Suppressor macrophage (primary cell): ENCODE measurements around the gene NKX6-1.

ENCODE experiments used
- DNase-seq, 4 experiments: peaks; one replicate each; pipeline ENCODE4 v3.0.0-alpha.2; 2020 to 2022

Gene NKX6-1

DNA sequence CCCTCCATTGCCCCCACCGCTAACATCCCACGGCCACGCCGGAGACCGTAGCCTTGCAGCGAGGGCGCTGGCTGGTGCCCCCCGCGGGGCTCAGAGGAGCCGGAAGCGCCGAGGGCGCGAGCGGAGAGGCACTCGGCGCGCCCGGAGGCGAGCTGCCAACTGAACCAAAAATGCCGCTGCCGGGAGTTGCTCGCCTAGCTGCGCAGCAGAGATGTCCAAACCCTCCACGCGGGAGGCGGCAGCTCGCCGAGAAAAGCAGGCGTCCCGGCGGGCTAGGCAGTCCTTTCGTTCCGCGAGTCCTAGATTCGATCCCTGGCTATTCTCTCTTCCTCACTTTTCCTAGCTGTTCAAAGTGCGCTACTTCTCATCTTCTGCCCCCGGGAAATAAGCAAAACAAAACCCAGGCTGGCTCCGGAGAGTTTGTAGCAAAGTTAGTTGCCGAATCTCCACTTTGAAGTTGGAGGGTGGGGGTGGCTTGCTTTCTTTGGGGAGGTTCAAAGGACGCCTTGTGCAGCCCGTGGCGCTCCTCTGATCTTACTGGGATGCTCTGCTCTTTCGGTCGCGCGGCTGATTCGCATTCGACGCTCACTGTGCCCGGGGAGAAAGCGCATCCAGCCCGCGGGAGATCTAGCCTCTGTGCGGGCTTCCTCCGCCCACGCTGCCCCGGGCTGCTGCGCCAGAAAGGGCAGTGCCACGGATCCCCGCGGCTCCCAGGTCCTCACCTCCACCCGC, 723 bp downstream of the NKX6-1 start:
- peak; percentile 17 to 63 (median 42) for DNase-seq

DNA sequence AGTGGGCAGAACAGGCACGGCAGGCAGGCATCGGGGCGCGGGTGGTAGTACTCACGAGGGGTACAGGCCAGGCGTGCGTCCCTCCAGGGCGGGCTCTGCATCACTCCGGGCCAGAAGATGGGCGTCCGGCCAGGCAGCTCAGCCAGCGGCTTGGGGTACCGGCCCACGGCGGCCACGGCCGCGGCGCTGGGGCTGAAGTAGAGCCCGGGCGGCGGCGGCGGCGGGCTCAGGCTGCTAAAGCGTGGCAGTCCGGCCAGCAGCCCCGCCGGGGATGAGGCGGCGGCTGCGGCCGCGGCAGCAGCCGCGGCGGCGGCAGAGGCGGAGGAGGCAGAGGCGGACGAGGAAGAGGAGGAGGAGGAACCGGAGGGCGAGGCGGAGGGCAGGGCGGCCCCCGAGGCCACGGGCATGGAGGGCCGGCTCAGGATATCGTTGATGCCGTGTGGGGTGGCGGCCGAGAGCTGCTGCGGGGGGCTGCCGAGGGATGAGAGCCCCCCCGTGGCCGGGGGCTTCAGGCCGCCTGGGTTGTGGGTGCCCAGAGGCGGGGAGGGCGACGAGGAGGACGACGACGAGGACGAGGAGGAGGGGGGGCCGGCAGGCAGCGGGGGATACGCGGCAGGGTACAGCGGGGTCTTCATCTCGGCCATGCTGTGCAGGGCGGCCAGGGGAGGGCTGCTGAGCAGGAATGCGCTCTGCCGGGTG, 1.4 kb downstream of the NKX6-1 start:
- DNase-seq: peak in 1 of 4 experiments; percentile 30

DNA sequence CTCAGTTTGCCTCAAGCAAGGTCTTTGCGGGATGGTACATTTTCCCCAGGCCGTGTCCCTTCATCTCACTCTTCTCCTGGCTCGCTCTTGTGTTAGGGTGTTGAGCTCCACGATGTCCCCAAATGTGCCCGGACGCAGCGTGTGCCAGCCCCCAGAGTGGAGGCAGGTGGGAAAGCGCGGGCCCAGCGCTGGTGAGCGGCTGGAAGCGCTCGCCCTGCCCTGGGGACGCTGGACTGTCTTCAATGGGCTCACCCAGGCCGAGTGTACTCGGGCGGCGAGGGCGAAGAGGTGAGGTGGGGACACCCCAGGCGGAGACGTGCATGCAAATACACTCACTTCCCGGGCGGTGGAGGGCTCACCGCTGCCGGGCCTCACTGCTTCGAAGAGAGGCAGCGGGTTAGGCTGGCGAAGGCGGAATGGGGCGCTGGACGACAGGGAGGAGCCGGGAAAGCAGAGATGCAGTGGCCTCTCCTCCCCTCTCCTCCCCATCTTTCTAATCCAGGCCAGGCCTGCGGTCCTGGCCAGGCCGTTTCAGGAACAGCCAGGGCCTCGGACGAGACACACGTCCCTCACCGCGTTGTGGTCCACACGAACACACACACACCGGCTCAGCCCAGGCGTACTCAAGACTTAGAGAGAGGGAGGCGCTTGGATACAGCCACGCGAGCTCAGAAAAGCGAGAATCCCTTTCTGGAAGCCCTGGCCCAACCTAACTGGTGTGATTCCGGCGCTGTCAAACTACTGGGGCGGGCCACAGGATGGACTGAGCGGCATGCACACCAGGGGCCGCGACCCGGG, 2.2 kb downstream of the NKX6-1 start:
- DNase-seq: peak in 1 of 4 experiments; percentile 20

DNA sequence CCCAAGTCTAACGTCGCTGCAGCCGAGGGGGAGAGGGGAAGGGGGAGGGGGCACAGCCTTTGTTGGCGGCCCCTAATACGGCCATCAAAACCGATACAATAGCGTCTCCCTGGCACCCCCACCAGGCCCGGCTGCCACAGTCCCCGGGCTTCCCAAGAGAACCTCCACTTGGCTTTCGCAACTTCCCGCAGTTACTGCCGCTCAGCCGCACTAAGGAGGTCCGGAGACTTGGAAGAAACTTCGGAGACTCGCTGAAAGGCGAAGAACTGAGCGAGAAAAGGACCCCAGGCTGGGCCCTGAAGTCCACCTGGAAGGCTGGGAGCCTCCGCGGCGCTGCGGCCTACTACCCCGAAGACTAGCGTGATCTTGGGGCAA, 2.8 kb downstream of the NKX6-1 start:
- peak in 3 of 4 experiments; percentile 37 to 60 (median 57) for DNase-seq

DNA sequence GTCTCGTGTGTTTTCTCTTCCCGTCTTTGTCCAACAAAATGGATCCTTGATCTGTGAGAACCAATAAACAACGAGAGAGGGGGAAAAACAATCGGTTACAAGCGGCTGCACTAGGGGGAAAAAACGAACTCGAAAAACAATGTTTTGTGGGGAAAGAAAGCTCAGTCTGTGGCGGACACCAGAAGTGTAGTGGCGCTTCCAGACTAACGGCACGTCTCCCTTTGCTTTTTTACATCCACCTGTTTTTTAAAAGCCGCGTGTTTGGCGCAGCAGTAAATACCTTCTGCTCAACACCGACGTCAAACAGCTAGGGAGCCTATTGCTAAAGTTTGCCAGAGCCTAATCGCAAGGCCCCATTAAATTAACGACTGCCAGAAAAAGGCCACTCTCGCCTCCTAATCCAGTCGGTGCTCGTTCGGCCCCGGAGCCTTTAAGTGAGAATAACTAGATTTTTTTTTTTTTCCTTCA, 3.3 kb downstream of the NKX6-1 start:
- no peak for DNase-seq

DNA sequence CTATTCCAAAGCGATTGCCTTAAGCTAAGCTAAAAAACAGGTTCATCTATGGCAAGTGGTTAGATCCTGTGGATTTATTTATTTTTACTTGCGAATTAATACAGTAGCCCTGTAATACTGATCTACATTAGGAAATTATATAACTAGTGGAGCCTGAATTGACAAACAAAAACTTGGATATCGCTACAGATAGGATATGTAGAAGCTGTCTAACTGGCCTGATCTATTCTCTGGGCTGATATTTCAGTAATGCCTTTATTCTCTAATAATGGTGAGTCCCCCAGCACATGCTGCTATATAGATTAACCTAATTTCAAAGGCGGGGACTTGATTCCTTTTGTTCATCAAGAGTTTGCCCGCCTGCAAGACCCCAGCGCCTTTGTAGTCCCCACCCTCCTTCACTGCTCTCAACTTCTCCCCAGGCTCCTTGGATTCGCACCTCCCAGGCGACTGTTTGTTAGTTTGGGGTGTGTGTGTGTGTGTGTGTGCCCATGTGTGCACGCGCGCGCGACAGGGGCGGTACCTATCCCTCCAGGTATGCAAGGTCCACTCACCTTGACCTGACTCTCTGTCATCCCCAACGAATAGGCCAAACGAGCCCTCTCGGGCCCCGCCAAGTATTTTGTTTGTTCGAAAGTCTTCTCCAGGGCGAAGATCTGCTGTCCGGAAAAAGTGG, 3.8 kb downstream of the NKX6-1 start:
- no peak for DNase-seq

DNA sequence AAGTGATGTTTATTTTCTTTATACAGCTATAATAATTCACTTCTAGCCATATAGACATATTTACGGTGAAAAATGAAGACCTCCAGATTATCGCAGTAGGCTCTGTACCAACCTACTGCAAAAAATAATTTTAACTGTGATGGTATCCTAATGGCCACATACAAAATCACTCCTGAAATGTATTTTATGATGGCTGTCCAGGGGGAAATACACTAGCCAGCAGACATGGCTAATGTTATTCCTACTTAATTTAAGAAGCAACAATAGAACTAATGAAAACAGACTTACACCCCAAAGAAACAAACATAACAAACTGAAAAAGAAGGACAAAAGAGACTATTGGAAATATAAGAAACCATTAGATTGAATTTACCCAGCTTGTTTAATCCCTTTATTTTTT, 4.6 kb downstream of the NKX6-1 start:
- no peak for DNase-seq

DNA sequence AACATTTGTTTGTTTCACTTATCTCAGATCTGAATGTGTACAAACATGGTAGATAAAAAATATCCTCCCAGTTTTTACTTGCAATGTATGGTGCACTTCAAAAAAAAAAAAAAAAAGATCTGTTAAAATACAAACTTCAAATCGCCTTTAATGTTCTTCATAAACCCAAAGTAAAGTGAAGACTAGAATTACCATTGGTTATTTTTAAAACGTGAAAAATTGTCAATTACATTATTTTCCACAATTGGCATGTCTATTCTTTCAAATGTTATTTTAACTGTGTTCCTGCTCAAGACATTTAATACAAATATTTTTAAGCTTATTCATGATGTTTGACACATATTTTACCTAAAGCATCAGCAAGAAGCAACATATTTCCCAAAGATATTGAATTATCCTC, 5.0 kb downstream of the NKX6-1 start:
- no peak for DNase-seq

DNA sequence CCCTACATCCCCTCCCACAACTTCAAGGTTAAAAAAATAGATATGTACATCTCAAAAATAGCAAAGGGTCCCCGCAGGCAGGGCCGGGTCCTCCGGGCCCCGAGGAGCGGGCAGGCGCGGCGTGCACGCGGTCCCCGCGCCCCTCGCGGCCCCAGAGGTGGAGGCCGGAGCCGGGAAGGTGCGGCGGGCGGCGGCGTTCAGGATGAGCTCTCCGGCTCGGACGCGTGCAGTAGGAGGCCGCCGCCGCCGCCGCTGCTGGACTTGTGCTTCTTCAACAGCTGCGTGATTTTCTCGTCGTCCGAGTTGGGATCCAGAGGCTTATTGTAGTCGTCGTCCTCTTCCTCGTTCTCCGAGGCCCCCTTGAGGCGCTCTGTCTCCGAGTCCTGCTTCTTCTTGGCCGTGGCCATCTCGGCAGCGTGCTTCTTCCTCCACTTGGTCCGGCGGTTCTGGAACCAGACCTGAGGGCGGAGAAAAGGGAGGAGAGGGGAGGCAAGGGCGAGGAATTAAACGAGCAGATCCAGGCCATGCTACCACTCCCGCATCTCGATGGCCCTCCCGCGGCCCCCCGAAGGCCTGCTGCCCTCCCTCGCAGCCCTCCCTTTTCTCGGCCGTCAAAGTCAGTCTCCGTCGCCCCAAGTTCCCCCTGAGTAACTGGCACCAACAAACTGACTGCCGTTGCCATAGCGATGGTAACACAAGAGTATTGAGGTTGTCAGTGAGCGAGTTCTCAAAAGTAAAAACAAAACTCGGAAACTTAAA, 5.8 kb downstream of the NKX6-1 start:
- peak; percentile 33 to 60 (median 50) for DNase-seq

DNA sequence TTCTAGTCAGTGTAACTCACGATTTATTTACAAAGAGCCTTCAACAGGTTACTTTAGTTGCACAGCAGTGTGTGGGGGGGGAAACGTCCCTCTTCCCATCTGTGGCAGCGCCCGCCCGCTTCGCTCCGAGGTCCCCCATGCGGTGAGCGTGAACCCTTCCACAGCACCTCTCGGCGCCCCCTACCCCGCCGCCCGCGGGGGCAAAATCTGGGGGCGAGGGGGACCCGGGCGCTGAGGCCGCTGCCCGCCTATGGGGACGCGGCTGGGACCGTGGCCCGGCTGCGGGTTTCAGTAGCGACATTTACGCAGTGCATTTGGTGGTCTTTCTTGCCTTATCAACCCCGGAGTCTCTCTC, 6.4 kb downstream of the NKX6-1 start:
- DNase-seq: no peak

DNA sequence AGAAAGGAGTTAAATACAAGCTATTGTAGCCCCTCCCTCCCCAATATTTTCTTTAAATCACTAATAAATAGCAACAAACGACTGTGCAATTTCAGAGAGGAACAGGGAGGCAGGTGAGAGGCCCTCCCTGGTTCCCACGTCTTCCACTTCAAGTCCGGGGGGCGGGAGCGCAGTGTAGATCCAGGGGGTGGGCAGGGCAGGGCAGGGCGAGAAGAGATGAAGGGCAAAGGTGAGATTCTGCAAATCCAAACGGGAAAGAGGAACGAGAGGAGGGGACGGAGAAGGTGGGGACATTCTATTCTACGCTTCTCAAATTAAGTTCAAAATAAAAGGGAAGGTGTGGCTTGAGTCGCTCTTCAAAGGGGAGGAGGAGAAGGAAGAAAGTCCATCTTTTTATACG, 6.8 kb downstream of the NKX6-1 start:
- no peak for DNase-seq

DNA sequence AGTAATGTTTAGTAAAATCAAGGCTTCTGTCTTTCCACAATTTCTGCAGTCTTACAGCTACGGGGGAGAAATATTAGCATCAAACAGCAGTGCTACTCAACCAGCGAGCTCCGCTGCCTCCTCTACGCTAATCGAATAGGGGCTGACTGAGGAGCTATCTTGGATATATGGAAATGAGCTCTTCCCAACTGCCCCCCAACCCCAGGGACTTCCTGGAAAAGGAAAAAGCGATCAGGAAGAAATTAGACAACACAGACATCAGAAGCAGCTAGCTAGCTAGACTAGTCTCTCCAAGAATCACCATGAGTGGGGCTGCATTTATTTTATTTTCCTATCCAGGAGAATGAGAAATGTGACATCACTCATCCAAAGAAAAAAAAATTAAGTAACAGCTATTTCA, 7.6 kb downstream of the NKX6-1 start:
- no peak for DNase-seq

DNA sequence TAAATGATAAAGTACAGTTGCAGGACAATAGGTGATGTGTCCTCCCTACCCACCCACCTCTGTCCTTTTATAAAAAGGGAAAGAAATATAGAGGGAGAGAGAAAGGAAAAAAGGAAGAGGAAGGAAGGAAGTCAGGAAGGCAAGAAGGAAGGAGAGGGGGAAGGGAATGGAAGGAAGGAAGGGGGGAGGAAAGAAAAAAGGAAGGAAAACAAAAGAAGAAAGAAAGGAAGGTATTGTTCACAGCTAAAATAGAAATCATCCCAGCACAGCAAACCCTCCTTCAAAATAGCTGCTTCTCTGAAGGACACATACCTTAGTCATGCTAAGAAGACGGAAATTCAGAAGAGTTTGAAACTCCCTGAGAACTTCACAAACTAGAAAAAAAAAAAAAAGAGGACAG, 8.4 kb downstream of the NKX6-1 start:
- no peak for DNase-seq

DNA sequence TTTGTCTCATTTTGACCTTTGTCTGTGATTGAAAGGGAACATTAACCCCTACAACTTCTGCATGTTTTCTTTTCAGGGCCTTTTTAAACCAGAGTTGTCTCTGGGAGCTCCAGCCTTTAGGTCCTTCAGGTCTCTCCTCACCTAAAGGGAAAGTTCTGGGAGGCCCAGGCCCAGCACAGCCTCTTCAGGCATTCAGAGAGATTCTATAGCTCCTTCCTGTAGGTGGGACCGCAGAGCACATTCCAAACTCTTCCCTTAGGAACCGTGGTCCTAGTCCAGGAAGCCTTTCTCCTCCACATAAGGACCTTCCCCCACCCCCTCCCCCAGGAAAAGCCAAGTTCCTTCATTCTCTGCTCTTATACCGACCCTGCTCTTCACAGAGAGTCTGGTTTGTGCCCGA, 14.9 kb downstream of the NKX6-1 start:
- no peak for DNase-seq

DNA sequence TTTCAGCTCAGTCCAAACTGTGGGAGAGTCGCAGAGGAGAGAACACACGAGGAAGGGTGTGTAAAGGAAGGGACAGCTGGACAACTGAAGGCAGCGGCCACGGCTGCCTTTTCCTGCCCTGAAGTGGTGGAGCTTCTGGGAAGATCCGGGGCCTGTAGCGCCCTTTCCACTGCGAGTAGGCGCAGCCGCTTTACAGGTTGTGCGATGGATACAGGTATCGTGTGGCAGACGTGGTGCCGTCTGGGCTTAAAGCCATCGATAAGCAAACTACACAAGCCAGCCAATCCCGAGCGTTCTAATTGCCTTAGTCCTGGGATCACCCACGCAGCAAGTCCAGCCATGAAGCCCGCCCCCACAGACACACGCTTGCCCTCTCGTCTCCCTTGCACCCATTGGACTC, 15.4 kb downstream of the NKX6-1 start:
- no peak for DNase-seq

DNA sequence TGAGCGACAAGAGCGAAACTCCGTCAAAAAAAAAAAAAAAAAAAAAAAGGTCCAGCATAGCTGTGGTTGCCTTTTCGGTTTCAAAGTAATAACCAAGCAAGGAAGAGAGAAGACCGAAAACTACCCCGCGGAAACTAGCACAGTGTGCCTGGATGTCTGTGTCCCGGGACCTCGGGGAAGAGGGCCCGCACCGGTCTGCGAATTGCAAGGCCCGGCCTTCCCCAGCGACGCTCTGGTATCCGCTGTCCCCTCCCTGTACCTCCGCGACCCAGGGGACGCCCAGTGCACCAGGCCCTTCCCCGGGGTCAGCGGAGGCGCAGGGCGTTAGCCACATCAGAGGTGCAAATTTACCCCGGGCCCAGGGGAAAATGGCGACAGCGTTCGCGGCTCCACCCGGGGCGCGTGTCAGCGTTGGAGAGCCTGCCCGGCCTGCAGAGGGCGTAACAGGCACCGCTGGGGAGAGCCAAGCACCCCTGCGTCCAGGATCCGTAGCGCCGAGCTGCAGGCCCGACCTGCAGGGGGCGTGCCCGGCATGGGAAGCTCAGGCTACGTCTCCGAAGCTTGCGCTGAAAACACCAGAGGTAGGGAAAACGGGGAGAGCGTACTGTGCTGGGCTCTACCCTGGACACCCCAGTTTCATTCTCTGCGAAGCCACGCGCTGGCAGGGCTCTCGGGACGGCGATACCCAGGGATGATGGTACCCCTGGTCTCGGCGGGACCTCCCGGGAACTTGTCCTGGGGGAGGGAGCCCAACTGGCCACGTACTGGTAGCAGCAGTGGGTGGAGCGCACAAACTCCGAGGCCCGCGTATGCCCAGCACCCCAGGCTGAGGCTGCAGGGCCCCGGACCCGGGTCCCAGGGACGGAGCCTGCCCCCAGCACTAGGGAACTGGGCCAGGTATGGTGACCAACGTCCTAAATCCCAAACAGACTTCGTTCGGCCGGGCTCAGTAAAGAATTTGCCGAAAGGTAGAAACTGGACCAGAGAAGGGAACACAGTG, 16.2 kb downstream of the NKX6-1 start:
- peak; percentile 47 to 72 (median 52) for DNase-seq

DNA sequence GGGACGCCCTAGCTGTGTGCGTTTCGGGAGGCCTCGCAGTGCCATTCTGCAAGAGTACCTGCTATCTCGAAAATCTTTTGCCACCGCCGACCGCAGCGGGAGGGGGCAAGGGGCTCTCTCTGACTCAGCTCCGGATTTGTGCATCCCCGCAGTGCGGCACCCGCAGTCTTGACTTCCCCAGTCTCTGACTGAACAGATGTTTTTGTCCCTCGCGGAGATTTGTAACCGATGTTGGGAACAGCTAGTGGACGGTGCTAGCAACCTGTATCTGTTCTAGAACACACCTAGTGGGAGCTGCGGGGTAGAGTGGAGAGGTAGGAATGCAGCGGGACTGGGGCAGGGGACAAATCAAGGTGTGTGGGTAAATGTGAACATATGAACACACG, 17.2 kb downstream of the NKX6-1 start:
- DNase-seq: no peak

DNA sequence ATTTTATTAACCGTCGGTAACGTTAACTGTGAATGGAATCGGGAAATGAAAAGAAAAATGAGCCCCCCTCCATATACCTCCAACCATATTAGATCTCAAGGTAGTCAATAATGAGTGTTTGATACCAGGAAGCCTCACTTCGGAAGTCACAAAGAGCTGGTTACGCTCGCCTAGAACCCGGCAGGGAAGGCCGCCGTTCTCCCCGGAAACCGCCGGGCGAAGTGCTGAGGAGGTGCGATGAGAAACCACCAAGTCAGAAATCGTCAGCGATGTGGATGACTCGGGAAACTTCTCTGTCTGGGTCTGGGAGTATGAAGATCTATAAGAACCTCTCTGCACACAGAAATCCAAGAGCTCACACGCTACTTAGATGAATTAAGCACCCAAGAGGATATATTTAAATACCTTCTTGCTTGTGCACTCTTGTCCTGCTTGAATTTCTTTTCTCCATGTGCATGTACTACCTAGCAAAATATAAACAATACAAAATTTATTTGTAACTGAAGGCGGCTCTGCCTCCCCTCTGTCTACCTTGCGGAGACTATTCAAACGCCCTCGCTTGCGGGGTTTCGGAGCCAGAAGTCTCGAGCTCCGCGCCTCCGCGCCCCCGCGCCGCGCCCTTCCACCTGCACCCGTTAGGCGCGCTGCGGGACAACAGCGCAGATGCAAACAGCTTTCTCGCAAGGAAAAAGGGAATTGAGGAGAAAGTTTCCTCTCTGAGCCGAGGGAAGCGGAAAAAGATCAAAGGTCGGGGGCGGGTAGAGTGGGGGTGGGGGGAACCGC, 17.8 kb downstream of the NKX6-1 start:
- DNase-seq: no peak

DNA sequence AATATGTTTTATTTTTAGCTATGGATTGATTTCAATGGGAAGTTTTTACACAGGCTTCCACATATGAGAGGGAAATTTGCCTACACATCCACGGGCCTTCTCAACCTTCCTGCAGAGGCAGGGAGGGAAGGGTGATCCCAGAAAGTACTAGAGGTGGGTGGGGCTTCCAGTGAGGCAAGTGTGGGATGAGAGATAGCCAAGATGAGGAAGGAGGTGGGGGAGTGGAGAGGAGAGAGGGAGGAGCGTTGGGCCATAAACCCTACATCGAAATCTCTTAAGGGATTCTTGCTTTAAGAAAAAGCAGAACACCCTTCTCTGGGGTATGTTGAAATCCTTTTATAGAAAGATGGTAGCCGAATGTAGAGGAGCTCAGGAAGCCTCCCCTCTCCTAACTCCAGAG, 19.0 kb downstream of the NKX6-1 start:
- no peak for DNase-seq

DNA sequence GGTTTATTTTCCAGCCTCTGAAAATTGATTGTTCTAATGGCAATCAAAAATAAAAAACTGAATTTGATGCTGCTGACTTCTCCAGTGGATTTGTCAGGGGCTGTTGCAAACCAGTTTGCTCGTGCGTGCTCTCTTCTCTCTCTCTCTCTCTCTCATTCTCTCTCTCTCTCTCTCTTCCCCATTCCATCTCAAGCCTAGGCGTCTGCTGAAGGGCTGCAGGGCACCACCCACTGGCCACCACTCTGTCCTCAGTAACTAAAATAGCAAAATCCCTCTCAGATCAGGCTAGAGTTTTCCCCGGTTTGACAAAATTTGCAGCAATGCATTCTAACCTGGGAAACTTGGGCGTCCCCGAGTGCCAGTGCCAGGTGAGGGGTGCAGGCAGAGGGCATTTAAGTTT, 19.4 kb downstream of the NKX6-1 start:
- DNase-seq: no peak
